Activated CD4-positive, alpha-beta T cell treated with anti-CD3 and anti-CD28 coated beads, Interleukin-2, amount 50 U/mL, for 4 hours (primary cell): ENCODE results near the gene UBE3D.
"Not testable (repeated sequence)": the region's sequence is repeated elsewhere in the genome, so short reads cannot be mapped to it uniquely, and the experiment has no call there.

ENCODE experiments used
- DNase-seq, 2 experiments: peaks; one replicate each; pipeline ENCODE4 v3.0.0-alpha.2; 2020

The UBE3D gene

DNA sequence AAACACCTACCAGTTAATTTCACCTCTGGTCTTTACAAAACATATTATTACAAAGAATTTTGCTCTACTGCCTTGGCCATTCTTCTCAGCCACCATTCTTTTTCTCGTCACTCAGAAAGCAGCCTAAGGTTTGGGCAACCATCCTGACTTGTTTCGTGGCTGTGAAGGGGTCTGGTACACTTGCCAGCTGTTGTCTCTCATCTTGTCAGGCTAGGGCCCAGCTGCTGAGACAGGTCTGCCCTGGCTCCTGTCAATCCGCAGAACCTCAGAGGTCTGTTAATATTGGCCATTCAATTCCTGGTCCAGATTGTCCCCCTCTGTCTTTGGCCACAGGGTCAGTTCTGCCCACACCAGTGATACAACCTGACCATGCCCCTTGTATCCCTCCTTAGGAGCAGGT is 197.7 kb downstream of the UBE3D start:
- no peak for DNase-seq

GRCh38 chr6:82866446-82866845 is 199.2 kb downstream of the UBE3D start:
- DNase-seq: no peak

DNA sequence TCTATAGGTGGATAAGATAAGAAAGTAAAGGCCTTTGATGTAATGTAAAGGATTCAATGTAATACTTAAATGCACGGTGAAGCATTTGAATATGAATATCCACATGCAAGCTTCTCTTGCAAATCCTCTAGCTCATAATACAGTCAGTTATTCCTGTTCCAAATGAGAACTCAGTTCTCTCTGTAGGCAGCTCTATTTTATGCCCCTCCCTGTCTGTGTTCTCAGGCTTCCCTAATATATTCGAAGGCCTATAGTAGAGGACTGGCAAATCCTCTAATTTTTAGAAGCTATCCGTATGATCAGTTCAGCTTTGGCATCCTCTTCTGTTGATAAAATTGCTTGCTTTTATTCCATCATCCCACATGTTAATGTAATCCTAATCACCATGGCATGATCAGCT is 200.2 kb downstream of the UBE3D start:
- DNase-seq: no peak

DNA sequence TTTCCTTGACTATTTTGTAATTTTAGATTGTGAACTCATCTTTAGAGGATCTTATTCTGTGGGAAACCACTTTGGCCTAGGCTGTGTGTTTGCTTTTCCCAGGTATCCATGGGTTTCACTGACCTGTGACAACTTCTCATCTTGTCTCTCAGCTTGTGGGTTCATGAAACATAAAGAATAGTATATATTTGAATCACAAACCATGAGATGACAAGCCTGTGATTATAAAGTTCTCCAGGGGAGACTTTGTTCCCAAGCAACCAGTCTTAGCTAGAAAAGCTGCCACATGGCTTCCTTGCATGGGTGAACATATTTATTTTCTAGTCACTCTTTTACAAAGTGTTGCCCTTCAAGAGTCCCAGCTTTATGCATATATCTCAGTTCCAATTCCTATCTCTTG is 201.9 kb downstream of the UBE3D start:
- DNase-seq: no peak

GRCh38 chr6:82862543-82862942 is 203.1 kb downstream of the UBE3D start:
- no peak for DNase-seq

DNA sequence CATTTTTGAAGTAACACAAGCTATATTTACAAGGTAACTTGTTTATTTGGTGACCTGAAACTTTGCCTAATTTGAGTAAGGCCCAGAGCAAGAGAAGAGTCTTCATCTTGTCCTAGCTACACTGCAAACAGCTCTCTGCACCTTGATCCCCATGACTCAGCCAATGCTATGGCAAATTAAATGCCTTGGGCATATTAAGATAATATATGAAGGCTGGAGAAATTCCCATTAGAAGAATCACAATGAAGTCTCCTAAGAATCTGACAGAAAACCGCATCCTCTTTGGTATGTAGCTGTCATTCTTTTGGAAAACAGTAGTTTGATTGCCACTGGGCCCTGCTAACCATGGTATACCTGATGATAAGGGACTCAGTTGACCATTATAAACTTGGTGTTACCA is 204.5 kb downstream of the UBE3D start:
- DNase-seq: no peak

GRCh38 chr6:82856077-82856476 is 209.6 kb downstream of the UBE3D start:
- DNase-seq: not testable (repeated sequence)

- not testable (repeated sequence) for DNase-seq
Measured at GRCh38 chr6:82852904-82853303, 212.7 kb downstream of the UBE3D start.

DNA sequence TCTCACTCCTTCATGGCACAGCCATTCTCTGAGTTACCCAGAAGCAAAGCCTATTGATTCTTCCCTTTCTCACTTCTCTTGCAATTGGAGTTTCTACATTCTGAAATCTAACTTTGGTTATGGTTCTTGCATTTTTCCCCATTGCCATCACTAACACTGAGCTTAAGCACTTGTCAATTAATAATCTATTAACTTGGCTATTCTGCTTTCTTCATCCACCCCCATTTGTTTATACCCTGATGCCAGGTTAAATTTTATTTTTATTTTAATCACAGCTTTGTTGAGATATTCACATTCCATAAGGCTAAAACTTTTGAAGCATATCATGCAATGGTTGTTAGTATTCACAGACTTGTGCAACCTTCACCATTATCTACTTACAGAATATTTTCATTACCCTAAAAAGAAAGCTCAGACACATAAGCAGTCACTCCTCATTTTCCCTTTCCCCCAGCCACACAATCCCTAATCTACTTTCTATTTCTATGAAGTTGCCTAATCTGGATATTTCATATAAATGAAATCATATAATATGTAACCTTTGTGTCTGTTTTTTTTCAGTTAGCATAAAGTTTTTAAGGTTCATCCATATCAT is 222.3 kb downstream of the UBE3D start:
- no peak for DNase-seq

- no peak for DNase-seq
Measured at GRCh38 chr6:82842721-82843120, 222.9 kb downstream of the UBE3D start.
